ENCODE measurements around the gene DENND6B.

DENND6B gene

DNA sequence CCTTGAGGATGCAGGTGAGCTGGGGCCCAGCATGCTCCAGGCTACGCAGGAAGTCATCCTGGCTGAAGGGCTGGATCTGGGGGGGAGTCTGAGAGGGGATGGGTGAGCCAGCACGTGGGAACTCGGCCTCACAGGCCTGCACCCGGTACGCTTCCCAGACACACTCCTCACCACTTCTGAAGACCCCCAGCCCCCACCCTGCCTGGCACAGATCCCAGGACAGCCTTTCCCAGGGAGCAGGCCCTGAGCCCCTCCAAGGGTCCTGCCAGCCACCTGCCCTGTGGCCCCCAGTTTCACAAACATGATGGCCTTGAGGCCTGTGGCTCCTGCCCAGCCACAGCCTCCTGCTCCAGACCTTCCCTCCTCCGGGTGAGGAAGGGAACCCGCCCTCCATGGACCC lies 13.8 kb downstream of the DENND6B start:
- ChIA-PET CTCF (no interaction called here), POLR2A (no interaction called here)
- no peak for DNase-seq (ENCODE audit: extremely low spot score)
- TF ChIP-seq CTCF (IDR thresholded peaks at IDR 0.05; ENCODE audit: control extremely low read depth, extremely low read depth, low read depth, missing control alignments): no peak

- ChIA-PET POLR2A (no interaction called here), CTCF (no interaction called here)
- no peak for DNase-seq (ENCODE audit: extremely low spot score)
- no peak for TF ChIP-seq CTCF (IDR thresholded peaks at IDR 0.05; ENCODE audit: control extremely low read depth, extremely low read depth, low read depth, missing control alignments)
Observed at GRCh38 chr22:50312371-50312770, 14.4 kb downstream of the DENND6B start.

DNA sequence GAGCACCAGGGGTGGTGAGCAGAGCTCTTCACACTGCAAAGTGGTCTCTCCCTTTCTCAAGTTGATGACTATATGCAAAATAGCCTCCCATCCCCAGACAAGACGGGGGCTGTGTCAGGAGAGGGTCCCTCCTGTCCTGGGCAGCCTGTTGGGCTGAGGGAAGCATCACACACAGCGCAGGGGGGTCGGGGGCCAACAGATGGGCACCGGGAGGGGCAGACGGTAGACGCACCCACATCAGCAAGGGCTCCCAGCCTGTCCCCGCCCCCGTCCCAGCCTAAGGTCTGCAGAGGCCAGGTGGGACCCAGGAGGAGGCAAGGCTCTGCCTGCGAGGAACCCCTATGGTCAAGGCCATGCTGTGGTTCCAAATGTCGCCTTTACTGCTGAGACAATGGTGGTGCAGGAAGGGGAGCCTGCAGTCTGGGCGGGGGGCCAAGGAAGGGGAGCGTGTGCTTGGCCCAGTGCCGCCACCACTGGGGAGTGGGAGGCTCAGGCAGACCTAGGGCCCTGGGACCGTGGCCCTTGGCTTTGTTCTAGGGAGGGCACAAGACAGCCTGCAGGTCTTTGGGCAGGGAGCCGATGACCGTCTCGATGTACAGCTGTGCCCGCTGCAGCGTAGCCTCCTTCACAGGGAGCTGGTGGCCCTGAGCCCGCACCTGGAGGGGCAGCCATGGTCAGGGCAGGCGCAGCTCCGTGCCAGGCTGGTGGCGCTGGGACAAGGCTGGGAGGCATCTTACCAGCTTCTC lies 15.0 kb downstream of the DENND6B start:
- TF ChIP-seq CTCF (IDR thresholded peaks at IDR 0.05; ENCODE audit: control extremely low read depth, extremely low read depth, low read depth, missing control alignments): no peak
- ChIA-PET POLR2A (no interaction called here), CTCF (interaction anchor here (1.0 kb wide), 1 partner anchor 60 kb away, joined by 3 read pairs; no protein-coding TSS in a partner anchor)
- no peak for DNase-seq (ENCODE audit: extremely low spot score)

- no peak for TF ChIP-seq CTCF (IDR thresholded peaks at IDR 0.05; ENCODE audit: control extremely low read depth, extremely low read depth, low read depth, missing control alignments)
- CTCF ChIA-PET: interaction anchor here (1.0 kb wide), 1 partner anchor 59 kb away, joined by 3 read pairs; no protein-coding TSS in a partner anchor
Observed at GRCh38 chr22:50310949-50311444, 15.8 kb downstream of the DENND6B start.

DNA sequence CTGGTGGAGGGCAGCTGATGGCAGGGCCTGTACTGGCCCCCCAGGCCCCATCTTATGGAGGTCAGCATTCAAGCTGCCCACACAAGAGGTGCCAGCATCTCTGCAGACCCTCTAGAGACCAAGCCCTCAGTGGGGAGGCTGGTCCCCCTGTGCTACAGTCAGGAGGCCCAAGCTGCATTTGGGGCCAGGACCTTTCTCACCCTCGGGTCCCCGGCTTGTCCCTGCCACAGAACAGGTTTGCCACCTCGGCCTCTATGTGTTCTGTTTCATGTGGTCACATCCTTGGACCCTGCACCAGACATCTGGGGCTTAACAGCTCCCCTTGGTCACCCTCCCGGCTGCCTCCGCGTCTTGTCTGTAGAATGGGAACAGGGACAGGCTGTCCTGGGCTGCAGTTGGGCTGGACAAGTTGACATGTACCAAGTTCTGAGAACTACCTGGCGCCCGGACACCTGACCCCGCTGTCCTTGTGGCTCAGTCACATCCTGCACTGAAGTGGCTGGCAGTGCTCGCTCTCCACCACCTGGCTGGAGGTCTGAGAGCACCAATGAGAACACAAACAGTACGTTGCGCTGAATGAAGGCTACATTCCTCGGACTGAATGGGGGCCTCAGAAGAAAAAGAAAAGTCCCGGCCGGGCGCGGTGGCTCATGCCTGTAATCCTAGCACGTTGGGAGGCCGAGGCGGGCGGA lies 16.6 kb downstream of the DENND6B start:
- no peak for DNase-seq (ENCODE audit: extremely low spot score)
- ChIA-PET POLR2A (interaction anchor here (0.5 kb wide), 1 partner anchor 348 kb away, joined by 6 read pairs; no protein-coding TSS in a partner anchor), CTCF (interaction anchor here (0.8 to 1.4 kb wide), 5 partner anchors 14 to 34 kb away, joined by 3 to 4 read pairs (median 4); no protein-coding TSS in a partner anchor)
- no peak for TF ChIP-seq CTCF (IDR thresholded peaks at IDR 0.05; ENCODE audit: control extremely low read depth, extremely low read depth, low read depth, missing control alignments)

More at GRCh38 chr22:50310949-50311444, 15.8 kb downstream of the DENND6B start:
- no peak for DNase-seq (ENCODE audit: extremely low spot score)
- POLR2A ChIA-PET: no interaction called here

GRCh38 chr22:50309601-50309991 lies 17.2 kb downstream of the DENND6B start:
- CTCF ChIA-PET: interaction anchor here (0.8 to 1.4 kb wide), 8 partner anchors 11 to 58 kb away, joined by 3 to 8 read pairs (median 4); no protein-coding TSS in a partner anchor
- no peak for DNase-seq (ENCODE audit: extremely low spot score)
- TF ChIP-seq CTCF (IDR thresholded peaks at IDR 0.05; ENCODE audit: control extremely low read depth, extremely low read depth, low read depth, missing control alignments): no peak
- POLR2A ChIA-PET: interaction anchor here (1.4 kb wide), 1 partner anchor 12 kb away, joined by 4 read pairs; no protein-coding TSS in a partner anchor

Data from GM10248 (cell line).